SKM-1 treated with dmso at 0.1 percent for 144 hours (cell line): ENCODE results near the gene SCAMP5.

Source experiments
- DNase-seq: peaks from one replicate; lab custom pipeline; 2025; ENCODE audit not compliant: unreplicated experiment; lab: John Stamatoyannopoulos, UW

The SCAMP5 gene, protein sequence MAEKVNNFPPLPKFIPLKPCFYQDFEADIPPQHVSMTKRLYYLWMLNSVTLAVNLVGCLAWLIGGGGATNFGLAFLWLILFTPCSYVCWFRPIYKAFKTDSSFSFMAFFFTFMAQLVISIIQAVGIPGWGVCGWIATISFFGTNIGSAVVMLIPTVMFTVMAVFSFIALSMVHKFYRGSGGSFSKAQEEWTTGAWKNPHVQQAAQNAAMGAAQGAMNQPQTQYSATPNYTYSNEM

DNA sequence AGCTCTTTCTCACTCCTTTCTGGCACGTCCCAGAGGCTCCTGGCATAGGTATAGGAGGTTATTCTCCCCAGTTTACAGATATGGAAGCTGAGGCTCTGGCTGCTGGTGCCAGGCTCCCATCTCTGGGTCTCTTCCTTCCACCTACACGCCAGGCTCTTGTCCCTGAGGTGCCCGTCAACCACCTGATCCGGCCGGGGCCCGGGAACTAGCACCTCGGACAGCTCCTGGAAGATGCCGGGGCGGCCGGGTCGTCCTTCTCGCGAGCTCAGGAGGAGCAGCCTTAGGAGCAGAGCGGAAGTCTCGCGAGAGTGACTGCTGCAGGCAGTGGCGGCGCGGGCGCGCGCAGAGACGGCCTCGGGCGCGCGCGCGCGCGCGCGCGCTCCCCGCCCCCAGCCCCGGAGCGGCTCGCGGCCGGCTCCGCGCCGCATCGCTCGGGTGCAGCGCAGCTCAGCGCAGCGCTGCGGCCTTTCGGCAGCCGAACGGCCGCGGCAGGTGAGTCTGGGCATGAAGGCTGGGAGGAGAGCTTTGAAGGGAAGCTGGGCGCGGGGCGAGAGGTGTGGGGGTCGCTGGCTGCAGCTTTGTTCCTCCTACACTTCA lies at the start of gene SCAMP5:
Gene SCAMP5, plus strand, starts transcription at position 382 of the 597 bp plus-strand sequence. CDS start 16,277 bp downstream, outside the sequence.
- peak; percentile 91 for DNase-seq

DNA sequence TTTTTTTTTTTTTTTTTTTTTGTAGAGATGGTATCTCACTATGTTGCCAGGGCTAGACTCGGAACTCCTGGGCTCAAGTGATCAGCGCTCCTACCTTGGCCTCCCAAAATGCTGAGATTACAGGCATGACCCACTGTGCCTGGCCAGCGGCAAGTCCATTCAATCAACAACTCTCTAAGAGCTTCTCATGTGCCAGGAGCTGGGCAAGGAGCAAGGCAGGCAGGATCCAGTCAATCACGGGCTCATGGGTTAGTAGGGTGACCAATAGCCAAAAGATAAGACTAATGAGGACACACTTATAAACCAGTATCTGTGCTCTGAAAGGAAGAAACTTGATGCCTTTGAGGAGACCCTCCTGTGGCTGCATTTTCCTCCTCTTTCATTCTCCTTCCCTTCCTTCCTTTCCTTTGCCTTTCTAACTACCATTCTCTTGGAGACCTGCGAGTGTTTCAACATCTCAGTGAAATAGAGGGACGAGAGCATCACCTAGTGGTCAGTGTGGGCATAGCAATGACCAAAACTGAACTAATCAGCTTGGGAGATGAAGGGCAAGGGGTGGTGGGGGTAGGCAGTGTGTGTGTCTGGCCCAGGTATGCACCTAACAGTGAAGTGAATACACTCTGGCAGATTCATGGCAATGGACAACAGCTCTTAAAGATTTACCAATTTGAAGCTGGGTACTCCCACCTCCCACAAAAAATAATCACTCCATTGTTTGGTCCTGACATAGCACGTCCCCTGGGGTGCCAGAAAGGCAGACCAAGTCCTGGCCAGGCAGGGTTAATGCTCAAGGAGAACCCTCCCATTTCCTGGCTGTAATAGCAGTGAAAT lies 45.1 kb upstream of the SCAMP5 start:
- DNase-seq = peak; percentile 64

DNA sequence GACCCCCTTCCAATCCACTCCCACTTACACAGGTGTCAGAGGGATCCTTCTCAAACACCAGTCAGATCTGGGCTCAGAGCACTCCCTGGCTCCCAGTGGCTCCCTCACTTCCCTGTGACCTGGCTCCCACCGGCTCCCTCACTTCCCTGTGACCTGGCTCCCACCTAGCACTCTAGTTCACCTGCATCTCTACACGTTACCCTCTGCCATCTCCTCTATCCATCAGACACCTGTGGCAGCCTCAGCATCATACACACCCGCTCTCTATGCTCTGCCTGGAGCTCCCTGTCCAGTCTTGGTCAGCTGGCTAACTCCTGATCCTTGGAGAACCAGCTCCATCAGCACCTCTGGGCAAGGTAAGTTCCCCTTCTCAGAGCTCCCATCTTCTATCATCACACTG lies 44.4 kb upstream of the SCAMP5 start:
- no peak for DNase-seq

DNA sequence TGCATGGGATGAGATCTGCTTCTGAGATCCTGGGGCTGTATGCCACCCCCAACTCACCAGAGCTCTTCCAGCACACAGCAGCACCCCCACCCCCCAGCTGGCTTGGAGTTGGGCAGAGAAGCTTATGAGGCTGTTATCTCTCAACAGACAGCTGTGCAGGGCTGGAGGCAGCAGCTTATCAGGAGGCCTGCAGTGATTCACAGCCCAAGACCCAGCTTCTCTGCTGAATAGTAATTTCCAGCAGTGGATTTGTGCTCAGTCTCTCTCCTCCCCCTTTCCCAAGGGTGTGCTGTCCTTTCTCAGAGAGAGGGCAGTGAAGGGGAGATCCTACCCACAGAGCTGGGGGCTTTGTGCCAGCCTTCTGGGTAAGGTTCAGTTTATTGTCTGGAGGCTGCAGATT lies 40.8 kb upstream of the SCAMP5 start:
- DNase-seq = no peak

DNA sequence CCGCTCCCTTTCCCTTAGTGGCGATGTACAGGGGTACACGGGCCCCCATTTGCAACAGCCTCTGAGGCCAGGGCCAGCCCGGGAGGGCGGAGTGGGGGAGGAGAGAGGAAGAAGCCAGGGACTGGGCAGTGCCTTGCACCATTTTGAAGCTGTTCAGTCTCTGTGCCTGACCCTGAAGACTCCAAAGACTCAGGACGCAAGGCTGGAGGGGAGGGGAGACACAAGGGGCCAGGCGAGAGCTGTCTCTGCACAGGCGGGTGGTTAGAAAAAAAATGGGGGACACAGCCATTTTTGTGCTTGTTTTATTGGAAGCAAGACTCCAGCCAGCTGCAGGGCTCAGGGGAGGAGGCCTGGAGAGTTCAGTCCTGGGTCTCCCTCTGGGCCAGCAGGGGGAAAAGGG lies 40.3 kb upstream of the SCAMP5 start:
- DNase-seq = no peak

DNA sequence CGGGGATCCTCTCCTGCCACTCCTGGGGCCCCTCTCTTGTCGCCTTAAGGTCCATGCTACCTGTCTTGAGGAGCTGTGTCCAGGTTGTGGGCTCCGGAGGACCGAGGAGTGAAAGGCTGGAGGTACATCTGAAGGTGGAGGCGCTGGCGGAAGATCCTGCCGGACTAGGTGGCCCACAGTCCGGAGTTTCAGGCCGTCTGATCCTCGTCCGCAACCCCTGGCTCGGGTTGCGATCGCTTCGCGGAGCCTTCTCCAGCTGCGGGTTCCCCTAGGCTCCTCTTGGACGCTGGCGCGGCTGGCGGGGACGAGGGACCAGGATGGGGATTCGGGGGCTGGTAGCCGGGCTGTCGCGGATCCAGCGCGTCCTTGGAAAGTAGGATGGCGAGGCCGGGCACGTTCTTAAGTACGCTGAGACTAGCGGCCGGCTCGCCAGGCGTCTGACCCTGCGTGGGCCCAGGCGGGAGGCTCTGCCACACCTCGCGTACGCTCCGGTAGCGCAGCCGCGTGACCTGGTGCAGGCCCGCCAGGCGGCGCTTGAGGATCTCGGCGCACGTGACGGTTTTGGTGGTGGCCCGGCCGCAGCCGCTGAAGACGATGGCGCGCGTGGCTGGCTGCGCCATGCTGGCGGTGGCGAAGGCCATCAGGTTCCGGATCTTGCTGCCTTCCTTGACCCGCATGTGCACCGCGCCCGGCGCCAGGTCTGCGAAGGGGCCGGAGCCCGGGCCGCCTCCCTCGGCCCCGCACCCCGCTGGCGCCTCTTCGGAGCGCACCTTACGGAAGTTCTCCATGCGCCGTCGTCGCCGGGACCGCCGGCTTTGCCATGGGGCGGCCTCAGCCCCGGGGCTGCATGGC lies 39.3 kb upstream of the SCAMP5 start:
- peak; percentile 42 for DNase-seq

DNA sequence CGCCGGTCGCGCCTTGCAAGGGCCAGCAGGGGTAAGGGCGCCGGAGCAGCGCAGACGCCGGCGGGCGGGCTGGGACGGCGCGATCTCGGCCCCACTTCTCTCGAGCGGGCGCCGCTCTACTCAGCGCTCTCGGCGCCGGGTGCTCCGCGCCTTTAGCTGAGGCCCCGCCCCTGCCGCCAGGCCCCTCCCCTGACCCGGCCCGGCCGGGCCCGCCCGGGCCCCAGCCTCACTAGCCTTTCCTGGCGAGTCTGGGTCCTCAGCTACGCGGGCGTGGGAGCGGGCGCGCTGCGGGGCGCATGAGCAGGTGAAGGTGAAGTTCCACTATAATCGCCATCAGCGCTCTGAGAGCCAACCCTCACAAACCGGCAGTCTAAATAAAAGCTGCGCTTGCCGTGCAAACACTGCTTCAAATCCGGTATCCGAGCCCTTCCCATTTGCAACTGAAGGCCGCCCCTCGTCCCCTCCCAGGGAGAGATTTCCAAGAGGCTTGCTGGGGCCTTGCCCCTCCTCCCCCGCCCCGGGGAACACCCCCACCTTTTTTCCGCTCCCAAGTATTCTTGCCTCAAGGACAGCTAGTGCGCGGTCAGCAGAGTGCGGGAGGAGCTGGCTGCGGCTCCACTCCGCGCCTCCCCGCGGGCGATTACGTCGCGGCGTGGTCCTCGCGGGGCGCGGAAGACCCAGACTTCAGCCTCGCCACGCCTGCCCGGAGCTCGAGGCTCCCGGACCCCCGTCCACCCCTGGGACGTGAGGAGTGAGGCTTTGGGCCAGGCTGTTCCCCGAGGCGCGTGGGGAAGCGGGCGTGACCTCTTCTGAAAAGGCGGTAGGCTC lies 38.5 kb upstream of the SCAMP5 start, which contains the start of gene RPP25:
Gene RPP25, minus strand, starts transcription at position 125 of the 828 bp plus-strand sequence. CDS start 189 bp downstream, outside the sequence.
- peak; percentile 63 for DNase-seq

DNA sequence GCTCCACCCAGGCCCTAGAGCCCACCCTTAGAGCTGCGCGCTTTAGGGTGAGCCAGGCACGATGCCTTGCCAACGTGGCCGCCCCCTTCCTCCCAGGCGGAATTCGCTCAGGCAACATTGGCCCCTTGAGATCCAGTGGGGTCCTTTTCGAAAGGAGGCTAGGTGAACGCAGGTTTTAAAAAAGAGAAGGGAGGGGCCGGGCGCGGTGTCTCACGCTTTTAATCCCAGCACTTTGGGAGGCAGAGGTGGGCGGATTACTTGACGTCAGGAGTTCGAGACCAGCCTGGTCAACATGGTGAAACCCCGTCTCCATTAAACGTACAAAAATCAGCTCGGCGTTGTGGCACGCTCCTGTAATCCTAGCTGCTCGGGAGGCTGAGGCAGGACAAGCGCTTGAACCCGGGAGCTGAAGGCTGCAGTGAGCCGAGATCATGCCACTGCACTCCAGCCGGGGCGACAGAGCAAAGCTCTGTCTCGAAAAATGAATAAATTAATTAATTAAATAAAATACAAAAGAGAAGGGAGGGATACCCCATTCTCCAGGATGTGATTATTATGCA lies 37.8 kb upstream of the SCAMP5 start:
- no peak for DNase-seq

DNA sequence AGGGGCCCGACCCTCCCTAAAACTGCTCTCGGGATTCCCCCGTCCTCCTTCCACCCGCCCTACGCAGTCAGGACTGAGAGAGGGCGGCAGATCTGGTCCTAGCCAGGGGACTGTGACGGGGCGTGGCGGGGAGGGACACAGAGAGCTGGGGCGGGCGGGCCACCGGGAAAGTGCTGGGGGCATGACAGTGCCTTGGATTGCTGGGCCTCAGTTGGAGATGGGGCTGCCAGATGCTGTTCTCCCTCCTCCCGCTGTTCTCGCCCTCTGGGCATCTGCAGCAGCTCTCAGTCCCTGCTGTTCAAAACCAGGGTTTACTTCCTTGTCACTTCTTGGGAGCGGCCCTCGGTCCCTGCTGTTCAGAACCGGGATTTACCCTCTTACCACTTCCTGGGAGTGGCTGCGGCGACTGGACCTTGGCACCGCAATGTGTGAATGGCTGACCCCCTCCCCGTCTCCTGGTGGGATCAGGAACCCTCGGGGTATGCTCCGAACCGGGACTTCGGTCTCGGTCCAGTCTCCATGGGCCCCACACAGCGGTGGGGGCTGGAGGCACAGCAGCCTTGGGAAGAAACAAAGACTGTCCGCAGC lies 36.9 kb upstream of the SCAMP5 start:
- DNase-seq = no peak

DNA sequence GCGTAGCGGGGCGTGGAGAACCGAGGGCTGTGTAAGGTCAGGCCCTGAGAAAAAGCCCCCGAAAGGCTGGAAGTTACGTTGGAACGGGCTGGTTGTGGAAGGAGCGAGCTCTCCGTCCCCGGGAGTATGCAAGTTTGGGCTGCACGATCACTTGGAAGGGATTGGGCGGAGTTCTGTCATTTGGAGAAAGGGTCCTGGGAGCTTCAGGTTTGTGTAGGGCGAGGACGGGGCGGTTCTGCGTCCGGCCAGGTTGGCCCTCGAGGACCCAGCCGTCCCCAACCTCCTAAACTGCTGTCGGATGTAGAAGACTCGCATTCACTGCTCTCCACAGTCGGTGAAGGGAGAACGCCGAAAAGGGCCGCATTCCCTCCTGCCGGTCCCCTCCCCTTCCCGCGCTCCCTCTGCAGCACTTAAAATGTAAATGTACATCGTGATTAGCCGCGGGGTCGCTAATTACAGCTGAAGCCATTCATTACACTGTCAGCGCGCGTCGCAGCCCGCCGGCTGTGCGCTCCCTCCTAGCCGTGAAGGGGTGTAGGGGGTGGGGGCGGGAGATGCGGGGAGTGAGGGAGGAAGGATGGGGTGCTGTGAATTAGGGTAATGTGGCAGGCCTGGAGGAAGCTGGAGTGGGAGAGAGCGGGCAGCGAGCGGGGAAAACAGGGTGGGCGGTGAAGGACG lies 36.3 kb upstream of the SCAMP5 start:
- DNase-seq = no peak

DNA sequence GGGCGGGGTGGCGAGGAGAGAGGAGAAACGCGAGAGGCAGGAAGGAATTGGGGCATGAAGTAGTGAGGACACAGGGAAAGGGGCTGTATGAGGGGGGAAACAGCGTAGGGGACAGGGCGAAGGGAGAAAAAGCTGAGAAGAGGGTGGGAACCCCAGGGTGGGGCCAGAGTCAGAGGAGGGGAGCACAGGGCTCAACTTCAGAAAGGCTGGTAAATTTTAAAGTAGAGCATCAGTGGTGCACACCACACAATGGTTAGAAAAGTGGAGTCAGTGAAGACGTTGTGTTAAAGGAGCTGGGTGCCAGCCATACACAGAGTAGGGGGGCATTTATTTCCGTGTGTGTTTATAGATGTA lies 35.8 kb upstream of the SCAMP5 start:
- DNase-seq = no peak

DNA sequence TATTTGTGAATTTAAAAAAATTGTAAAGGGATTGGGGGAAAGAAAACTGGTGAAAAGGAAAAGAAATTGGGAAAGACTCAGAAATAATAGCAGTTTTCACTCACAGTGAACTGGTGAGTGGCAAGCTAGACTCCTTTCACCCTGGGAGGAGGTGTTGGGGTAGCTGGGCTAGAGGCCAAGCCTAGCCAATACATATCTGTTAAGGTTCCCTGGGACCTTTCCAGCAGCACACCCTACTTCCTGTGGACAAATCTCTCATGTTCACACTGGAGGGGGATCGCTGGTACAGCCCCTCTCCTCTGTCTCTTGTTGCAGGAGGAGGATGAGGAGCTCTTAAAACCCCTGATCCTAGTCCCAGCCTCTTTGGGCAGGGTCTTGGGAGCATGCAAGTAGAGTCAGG lies 35.1 kb upstream of the SCAMP5 start:
- no peak for DNase-seq

DNA sequence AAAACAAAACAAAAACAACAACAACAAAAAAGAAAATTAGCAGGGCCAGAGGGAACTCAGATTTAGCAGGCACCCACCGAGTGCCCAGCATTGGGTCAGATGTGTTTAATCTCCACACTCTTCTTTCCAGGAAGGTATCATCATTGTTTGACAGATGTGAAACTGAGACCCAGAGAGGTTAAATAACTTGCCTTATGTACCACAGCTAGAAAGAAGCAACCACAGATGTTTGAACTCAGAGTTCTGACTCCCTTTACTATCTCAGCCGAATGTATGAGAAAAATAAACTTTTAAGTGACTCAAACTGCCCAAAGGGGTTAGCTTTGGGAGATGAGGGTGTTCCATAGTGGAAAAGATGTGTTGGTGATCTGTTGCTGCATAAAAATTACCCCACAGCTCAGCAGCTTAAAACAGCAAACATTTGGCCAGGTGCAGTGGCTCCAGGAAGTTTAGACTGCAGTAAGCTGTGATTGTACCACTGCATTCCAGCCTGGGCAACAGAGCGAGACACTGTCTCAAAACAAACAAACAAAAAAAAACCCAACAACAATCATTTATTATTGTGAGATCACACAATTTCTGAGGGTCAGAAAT lies 34.3 kb upstream of the SCAMP5 start:
- no peak for DNase-seq

DNA sequence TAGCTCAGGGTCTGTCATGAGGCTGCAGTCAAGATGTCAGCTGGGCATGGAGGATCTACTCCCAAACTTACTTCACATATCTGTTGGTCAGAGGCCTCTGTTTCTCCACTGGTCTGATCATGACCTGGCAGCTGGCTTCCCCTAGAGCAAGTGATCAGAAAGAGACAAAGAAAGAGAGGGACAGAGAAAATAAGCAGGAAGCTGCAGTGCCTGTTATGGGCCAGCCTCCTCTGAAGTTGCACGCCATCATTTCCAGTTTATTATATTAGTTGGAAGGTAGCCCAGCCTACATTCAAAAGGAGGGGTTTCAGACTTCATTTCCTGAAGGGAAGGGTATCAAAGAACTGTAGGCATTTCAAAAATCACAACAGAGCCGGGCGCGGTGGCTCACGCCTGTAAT lies 33.7 kb upstream of the SCAMP5 start:
- DNase-seq = no peak

DNA sequence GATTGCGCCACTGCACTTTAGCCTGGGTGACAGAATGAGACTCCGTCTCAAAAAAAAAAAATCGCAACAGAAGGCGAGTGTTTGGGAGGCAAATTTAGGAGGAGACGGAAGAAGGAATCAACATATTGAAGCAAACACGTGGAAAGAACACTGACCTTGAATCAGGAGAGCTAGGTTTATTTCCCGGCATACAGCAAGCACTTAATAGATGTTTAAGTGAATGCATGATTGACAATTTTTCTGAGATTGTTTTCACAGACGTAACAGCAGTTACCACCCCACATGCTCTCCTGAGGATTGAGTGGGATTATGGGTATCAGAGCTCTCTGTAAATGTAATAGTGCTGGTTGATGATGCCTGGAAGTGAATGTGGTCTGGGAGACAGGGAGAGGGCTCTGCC lies 33.1 kb upstream of the SCAMP5 start:
- DNase-seq = no peak

DNA sequence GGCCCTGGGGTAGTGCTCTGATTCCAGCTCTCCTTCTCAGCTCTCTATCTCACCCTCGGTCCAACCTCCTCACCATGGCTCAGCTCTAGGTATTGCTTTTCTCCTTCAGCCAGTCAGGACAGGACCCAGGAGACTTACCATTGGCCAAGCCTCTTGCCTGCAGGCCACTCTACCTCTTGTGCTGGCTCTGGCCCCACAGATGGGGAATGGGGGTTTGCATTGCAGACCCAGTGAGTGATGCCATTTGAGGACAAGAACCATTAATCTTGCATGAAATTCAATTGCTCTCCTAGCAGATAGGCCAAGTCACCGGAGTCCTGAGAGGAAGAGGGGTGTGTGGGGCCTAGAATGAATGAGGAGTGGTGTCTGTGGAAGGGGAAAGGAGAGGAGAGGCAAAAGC lies 32.7 kb upstream of the SCAMP5 start:
- DNase-seq = no peak

DNA sequence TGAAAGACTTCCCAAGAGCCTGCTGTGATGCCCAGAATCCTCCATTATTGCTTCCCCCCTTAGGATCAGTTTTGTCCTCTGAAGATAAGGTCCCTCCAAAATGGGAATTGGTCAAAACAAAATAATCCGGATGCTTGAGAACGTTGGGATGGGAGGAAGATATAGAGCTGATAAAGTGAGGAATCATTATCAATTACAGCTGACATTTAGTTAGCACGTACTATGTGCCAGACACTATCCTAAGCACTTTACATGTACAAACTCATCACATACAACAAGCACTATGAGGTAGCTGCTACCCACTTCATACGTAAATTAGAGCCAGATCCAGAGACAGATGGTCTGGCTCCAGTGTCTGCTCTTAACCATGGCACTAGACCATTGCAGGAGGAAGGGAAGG lies 32.1 kb upstream of the SCAMP5 start:
- DNase-seq = no peak

DNA sequence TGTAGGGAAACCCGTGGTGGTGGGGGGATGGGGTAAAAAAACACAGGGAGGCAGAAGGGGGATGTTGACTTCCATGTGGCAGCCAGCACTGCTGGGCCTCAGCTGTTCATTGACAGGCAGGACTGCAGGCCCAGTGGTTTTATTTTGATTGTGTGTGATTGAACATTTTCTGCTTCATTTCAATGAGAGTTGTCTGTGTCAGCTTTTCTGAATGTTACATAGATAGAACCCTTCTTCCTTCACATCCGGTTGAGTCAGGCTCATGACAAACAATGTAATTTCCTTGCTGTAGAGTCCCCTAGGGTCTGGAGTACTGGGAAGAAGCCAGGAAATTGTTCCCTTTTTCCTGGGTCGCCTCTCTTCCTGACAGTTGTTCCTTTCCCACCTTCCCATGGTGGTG lies 30.6 kb upstream of the SCAMP5 start:
- no peak for DNase-seq

DNA sequence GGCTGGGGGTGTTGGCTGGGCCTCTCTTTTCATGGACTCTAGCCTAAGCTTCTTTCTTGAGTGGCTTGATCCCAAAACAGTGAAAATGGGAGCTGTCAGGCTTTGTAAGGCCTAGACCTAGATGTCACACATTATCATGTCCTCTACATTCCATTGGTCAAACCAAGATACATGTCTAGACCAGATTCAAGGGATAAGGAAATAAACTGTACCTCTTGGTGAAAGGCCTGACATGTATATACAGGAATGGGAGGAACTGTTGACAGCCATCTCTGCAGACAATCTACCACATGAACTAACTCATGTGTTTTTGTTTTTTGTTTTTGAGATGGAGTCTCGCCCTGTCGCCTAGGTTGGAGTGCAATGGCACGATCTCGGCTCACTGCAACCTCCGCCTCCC lies 27.7 kb upstream of the SCAMP5 start:
- no peak for DNase-seq
